GM19043 (cell line): ENCODE measurements around the gene LHPP.
"Not testable (repeated sequence)": the region's sequence is repeated elsewhere in the genome, so short reads cannot be mapped to it uniquely, and the experiment has no call there.

Experiments used
- ATAC-seq: cut with Tn5 transposase; IDR thresholded peaks from one replicate; pipeline ENCODE4 v1.9.1; 2021; ENCODE audit warnings: low read depth; ENCODE audit not compliant: unreplicated experiment

The LHPP gene

GRCh38 chr10:124547647-124548168 is 86.1 kb downstream of the LHPP start:
- ATAC-seq, result no peak

- not testable (repeated sequence) for ATAC-seq
Measured at GRCh38 chr10:124549171-124549570, 87.5 kb downstream of the LHPP start.

- no peak for ATAC-seq
Measured at GRCh38 chr10:124550293-124551034, 88.8 kb downstream of the LHPP start.

- ATAC-seq, result no peak
Measured at GRCh38 chr10:124551097-124551496, 89.5 kb downstream of the LHPP start.

- ATAC-seq, result no peak
Measured at GRCh38 chr10:124551755-124552154, 90.1 kb downstream of the LHPP start.

GRCh38 chr10:124552691-124553276 is 91.2 kb downstream of the LHPP start:
- no peak for ATAC-seq

- no peak for ATAC-seq
Measured at GRCh38 chr10:124554085-124554858, 92.6 kb downstream of the LHPP start.

GRCh38 chr10:124557167-124557566 is 95.5 kb downstream of the LHPP start:
- ATAC-seq, result no peak

GRCh38 chr10:124557648-124558338 is 96.2 kb downstream of the LHPP start:
- ATAC-seq, result no peak

- ATAC-seq, result no peak
Measured at GRCh38 chr10:124558339-124559321, 97.0 kb downstream of the LHPP start.

- no peak for ATAC-seq
Measured at GRCh38 chr10:124559372-124560132, 97.9 kb downstream of the LHPP start.

- ATAC-seq, result no peak
Measured at GRCh38 chr10:124560377-124561105, 98.9 kb downstream of the LHPP start.

- no peak for ATAC-seq
Measured at GRCh38 chr10:124561206-124561605, 99.6 kb downstream of the LHPP start.

GRCh38 chr10:124562425-124563060 is 100.9 kb downstream of the LHPP start:
- ATAC-seq, result no peak

- no peak for ATAC-seq
Measured at GRCh38 chr10:124563320-124564040, 101.9 kb downstream of the LHPP start.

- ATAC-seq, result no peak
Measured at GRCh38 chr10:124564881-124565280, 103.3 kb downstream of the LHPP start.

GRCh38 chr10:124565565-124566221 is 104.1 kb downstream of the LHPP start:
- no peak for ATAC-seq
